Astrocyte (in vitro differentiated cells and primary cell): ENCODE results near the gene TMEM237.

ENCODE experiments used
- CTCF ChIP-seq: IDR thresholded peaks from 2 replicates; pipeline ENCODE4 v1.5.1; 2011; ENCODE audit warnings: low read depth, mild to moderate bottlenecking, inconsistent platforms, low read length, moderate library complexity; ENCODE audit not compliant: insufficient read depth
- EZH2 ChIP-seq: IDR thresholded peaks from 2 replicates; pipeline ENCODE4 v1.6.1; 2012; ENCODE audit warnings: mild to moderate bottlenecking, low read length, inconsistent platforms; ENCODE audit not compliant: insufficient read depth

GRCh38 chr2:201660293-201660895 lies 17.1 kb upstream of the TMEM237 start:
- no peak for TF ChIP-seq CTCF
- no peak for TF ChIP-seq EZH2
